Spleen (tissue), 11 donors: ENCODE results near the gene CHD6. TPM values are rescaled to one million over a fixed set of nuclear protein-coding genes. Genes with fewer than 3 reads are reported as not detected.

ENCODE experiments used
- DNase-seq: peaks from one replicate; pipeline ENCODE4 v3.0.0-alpha.2; 2020
- H3K27ac ChIP-seq, 8 donors: fragments of 200-600 bp; sonication (generic) in 7 of 8; 1 replicate in 4 of 8; 2 replicates in 4 of 8; pipeline versions ENCODE4 v1.5.0 to v1.8.0; 2016 to 2021; ENCODE audit warnings: inconsistent platforms in 4 of 8, mild to moderate bottlenecking in 4 of 8, moderate library complexity in 1 of 8
- H3K27me3 ChIP-seq, 7 donors: fragments of 200-600 bp; sonication (generic) in 6 of 7; replicated peaks in 1 of 7; 1 replicate in 4 of 7; 2 replicates in 3 of 7; pipeline versions ENCODE4 v1.5.0 to v1.8.0; 2016 to 2021; ENCODE audit warnings: inconsistent platforms in 3 of 7, mild to moderate bottlenecking in 1 of 7
- H3K36me3 ChIP-seq, 6 donors: fragments of 200-600 bp; sonication (generic) in 5 of 6; 1 replicate in 4 of 6; 2 replicates in 2 of 6; pipeline versions ENCODE4 v1.5.0 to v1.8.0; 2016 to 2021; ENCODE audit warnings: inconsistent platforms in 2 of 6
- H3K4me1 ChIP-seq, 6 donors: fragments of 200-600 bp; sonication (generic) in 5 of 6; 1 replicate in 3 of 6; 2 replicates in 3 of 6; pipeline versions ENCODE4 v1.5.0 to v1.8.0; 2016 to 2021; ENCODE audit warnings: inconsistent platforms in 3 of 6
- H3K4me3 ChIP-seq, 8 donors: fragments of 200-600 bp; sonication (generic) in 7 of 8; 1 replicate in 4 of 8; 2 replicates in 4 of 8; pipeline versions ENCODE4 v1.5.0 to v1.8.0; 2016 to 2021; ENCODE audit warnings: inconsistent platforms in 4 of 8, mild to moderate bottlenecking in 4 of 8, moderate library complexity in 2 of 8
- H3K9me3 ChIP-seq, 8 donors: fragments of 200-600 bp; sonication (generic) in 7 of 8; 1 replicate in 4 of 8; 2 replicates in 4 of 8; pipeline versions ENCODE4 v1.5.0 to v1.8.0; 2016 to 2021; ENCODE audit warnings: inconsistent platforms in 4 of 8
- POLR2A ChIP-seq, 3 donors: fragments of 450-650 bp; IDR thresholded peaks; one replicate each; pipeline ENCODE4 v1.5.1; 2017; ENCODE audit warnings: antibody characterized with exemption in 3 of 3, mild to moderate bottlenecking in 1 of 3
- POLR2AphosphoS5 ChIP-seq, 3 donors: sonication (generic); formaldehyde crosslinking; IDR thresholded peaks; one replicate each; pipeline ENCODE4 v1.5.1; 2017; ENCODE audit warnings: antibody characterized with exemption in 3 of 3
- WGBS, 5 donors: extraction: QIAGEN DNeasy Blood & Tissue Kit in 3 of 5; methylation state at CpG; one replicate each; pipeline versions ENCODE4 v1.1.5 to v1.1.7; 2013 to 2018; 5-methylcytosine and 5-hydroxymethylcytosine counted together
- intact Hi-C: fragments of 100-400 bp; cut with DNase I; formaldehyde crosslinking; loops from one replicate; pipeline ENCODE4 v1.15.0; 2023; ENCODE audit warnings: low total_unique reads
- polyA plus RNA-seq, 3 donors: library from polyadenylated mRNA; stranded (reverse); fragments of 200-250 nt; gene quantifications; one replicate each; pipeline ENCODE4 v1.2.1, GENCODE V29; 2013
- total RNA-seq, 7 donors: library from RNA; depleted of rRNA in 3 of 7; stranded (reverse); fragments of >200 nt in 3 of 7; fragmentation: NEBNext Ultra II Directional in 4 of 7; extraction: Animal tissue kit (Norgen Biotek cat#: 25700) in 4 of 7; gene quantifications; one replicate each; pipeline versions ENCODE4 v1.1.0 to v1.2.1, GENCODE V29; 2016 to 2021
- TF ChIP-seq, protein P1 (sequence below), 11 experiments: fragments of 200-600 bp in 7 of 11; fragments of 450-650 bp in 4 of 11; sonication (generic) in 4 of 11; IDR thresholded peaks in 8 of 11; conservative IDR thresholded peaks in 3 of 11; 1 replicate in 7 of 11; 2 replicates in 4 of 11; pipeline versions ENCODE4 v1.4.0 to v1.8.0; 2016 to 2021; ENCODE audit warnings: antibody characterized with exemption in 11 of 11, inconsistent platforms in 4 of 11, mild to moderate bottlenecking in 1 of 11
- donor health status: healthy with polysubstance abuse.
- donor health status: DM: no; HTN: no; CAD: no; lungs with moderate emphysema.
- donor health status: DM: no; HTN: no; CAD: no.
- donor health status: Bipolar disorder and iron deficiency.
- donor health status: healthy.
- donor health status: DM: no; HTN: no; CAD: no.
- donor health status: DM: yes; HTN: yes; CAD: no.

CHD6 gene
- total and polyA plus RNA-seq, 10 donors, result 4.2 to 68.3 (median 47.8) TPM

DNA sequence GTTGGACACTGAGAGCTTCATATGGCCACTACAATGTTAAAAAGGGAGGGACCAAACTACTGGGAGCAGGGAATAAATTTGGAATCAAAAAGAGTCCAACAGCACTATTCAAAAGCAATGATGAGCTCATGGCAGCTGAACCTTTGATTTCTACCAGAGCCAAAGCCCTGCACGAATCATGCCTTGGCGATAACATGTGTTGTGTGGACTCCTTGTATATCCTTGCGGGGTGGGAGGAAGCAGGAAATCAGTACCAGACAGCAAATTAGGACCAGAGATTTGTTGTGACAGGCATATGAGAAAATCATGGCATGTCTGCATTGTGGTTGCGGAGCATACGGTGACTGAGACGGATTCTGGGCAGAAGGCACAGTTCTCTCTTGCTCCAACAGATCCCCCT lies 166.0 kb downstream of the CHD6 start:
- no peak for DNase-seq
- no peak for TF ChIP-seq POLR2A (IDR thresholded peaks at IDR 0.05)
- TF ChIP-seq, protein P1, sequence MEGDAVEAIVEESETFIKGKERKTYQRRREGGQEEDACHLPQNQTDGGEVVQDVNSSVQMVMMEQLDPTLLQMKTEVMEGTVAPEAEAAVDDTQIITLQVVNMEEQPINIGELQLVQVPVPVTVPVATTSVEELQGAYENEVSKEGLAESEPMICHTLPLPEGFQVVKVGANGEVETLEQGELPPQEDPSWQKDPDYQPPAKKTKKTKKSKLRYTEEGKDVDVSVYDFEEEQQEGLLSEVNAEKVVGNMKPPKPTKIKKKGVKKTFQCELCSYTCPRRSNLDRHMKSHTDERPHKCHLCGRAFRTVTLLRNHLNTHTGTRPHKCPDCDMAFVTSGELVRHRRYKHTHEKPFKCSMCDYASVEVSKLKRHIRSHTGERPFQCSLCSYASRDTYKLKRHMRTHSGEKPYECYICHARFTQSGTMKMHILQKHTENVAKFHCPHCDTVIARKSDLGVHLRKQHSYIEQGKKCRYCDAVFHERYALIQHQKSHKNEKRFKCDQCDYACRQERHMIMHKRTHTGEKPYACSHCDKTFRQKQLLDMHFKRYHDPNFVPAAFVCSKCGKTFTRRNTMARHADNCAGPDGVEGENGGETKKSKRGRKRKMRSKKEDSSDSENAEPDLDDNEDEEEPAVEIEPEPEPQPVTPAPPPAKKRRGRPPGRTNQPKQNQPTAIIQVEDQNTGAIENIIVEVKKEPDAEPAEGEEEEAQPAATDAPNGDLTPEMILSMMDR (IDR thresholded peaks at IDR 0.05 in 8 of 11, conservative IDR thresholded peaks at IDR 0.05 in 3 of 11), result no peak
- TF ChIP-seq POLR2AphosphoS5 (IDR thresholded peaks at IDR 0.05), result no peak
- Histone ChIP-seq H3K27ac (no peak overlapping the region), H3K27me3 (no peaks in the 10 kb centered on the region), H3K4me3 (no peak overlapping the region), H3K4me1 (no peaks in the 10 kb centered on the region), H3K36me3 (peaks cover under 1 to 100% (median 82%) of the 10 kb centered on the region in 6 donors), H3K9me3 (no peaks in the 10 kb centered on the region)
- 96 to 98% (median 96%) methylated on average over 6 of the region's 6 CpGs for WGBS, 5 donors
- intact Hi-C loops, result no loop called here

DNA sequence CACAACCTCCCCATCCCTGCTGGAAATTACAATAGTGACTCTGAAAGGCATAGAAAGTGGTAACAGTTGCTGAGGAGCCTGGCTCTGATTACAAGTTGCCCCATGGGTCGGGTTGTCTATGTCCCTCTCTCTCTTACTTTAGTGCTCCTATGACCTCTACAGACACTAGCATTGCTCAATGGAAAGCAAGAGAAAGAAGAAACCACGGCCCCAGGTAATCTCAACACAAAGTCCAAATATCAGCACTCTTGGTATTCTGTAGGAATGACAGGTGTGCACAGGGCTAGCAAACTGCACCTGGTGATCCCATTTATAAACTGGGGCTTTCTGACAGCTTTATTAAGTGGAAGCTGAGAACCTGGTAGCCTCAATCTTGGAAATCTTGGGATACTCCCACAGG lies 171.2 kb downstream of the CHD6 start:
- H3K4me3 ChIP-seq, result no peak overlapping the region
- no peak for DNase-seq
- no peak overlapping the region for H3K27ac ChIP-seq
- intact Hi-C loops, result no loop called here
- H3K9me3 ChIP-seq, result no peaks in the 10 kb centered on the region
- TF ChIP-seq POLR2AphosphoS5 (IDR thresholded peaks at IDR 0.05) (no peak), POLR2A (IDR thresholded peaks at IDR 0.05) (no peak)
- TF ChIP-seq, protein P1 (IDR thresholded peaks at IDR 0.05 in 8 of 11, conservative IDR thresholded peaks at IDR 0.05 in 3 of 11), result no peak
- peaks cover 9 to 100% (median 87%) of the 10 kb centered on the region in 6 donors for H3K36me3 ChIP-seq
- WGBS, 5 donors, result 89 to 94% (median 92%) methylated on average over 2 of the region's 2 CpGs
- no peaks in the 10 kb centered on the region for H3K27me3 ChIP-seq
- H3K4me1 ChIP-seq, result no peaks in the 10 kb centered on the region

DNA sequence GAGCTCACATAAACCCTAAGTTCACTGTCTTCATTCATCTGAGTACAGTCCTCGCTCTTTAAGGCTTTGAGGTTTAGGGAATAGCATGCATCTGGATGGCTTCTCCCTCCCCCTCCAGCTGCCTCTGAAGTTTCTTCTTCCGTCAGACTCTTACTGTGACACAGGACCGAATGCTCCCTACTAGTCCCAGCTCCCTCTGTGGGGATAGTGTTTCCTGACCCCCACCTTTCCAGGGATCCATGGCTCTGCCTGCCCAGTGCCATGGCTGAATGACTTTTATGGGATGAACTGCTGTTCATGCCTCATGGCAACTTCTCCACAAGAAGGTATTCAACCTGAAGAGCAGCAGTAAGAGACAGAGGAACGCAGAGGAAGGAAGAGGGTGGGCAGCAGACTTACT lies 171.7 kb downstream of the CHD6 start:
- no peak overlapping the region for H3K27ac ChIP-seq
- DNase-seq, result no peak
- H3K4me1 ChIP-seq, result no peaks in the 10 kb centered on the region
- H3K9me3 ChIP-seq, result no peaks in the 10 kb centered on the region
- TF ChIP-seq POLR2A (IDR thresholded peaks at IDR 0.05) (no peak), POLR2AphosphoS5 (IDR thresholded peaks at IDR 0.05) (no peak)
- TF ChIP-seq, protein P1 (IDR thresholded peaks at IDR 0.05 in 8 of 11, conservative IDR thresholded peaks at IDR 0.05 in 3 of 11), result no peak
- no peak overlapping the region for H3K4me3 ChIP-seq
- peaks cover 9 to 100% (median 84%) of the 10 kb centered on the region in 6 donors for H3K36me3 ChIP-seq
- no peaks in the 10 kb centered on the region for H3K27me3 ChIP-seq
- intact Hi-C loops, result no loop called here
- 93 to 99% (median 97%) methylated on average over 4 of the region's 4 CpGs for WGBS, 5 donors

DNA sequence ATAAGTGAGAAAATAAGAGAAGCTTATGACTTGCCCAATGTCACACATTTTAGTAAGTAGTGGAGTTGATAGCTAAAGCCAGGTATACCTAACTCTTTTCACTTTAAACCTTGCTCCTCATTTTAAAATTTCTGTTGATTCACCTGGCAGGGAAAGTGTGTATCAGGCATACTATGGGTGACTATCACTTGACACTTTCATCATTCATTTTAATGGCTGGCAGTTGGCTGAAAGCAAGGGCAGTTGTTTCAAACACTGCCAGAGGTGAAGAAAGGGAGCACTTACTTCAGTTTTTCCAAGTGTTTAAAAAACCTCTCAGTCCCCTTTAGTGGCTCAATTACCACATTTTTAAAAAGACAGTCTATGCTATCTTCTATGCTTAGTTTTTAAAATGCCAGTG lies 173.4 kb downstream of the CHD6 start:
- Histone ChIP-seq H3K4me3 (no peak overlapping the region), H3K9me3 (no peaks in the 10 kb centered on the region), H3K36me3 (peaks cover 9 to 100% (median 78%) of the 10 kb centered on the region in 6 donors), H3K27me3 (no peaks in the 10 kb centered on the region), H3K4me1 (no peaks in the 10 kb centered on the region), H3K27ac (no peak overlapping the region)
- intact Hi-C loops, result no loop called here
- no peak for TF ChIP-seq POLR2AphosphoS5 (IDR thresholded peaks at IDR 0.05)
- no peak for TF ChIP-seq POLR2A (IDR thresholded peaks at IDR 0.05)
- TF ChIP-seq, protein P1 (IDR thresholded peaks at IDR 0.05 in 8 of 11, conservative IDR thresholded peaks at IDR 0.05 in 3 of 11), result no peak
- DNase-seq, result no peak
